NCI-H128 (cell line): ENCODE data around the gene PDXDC1.
"Not testable (repeated sequence)": the region's sequence is repeated elsewhere in the genome, so short reads cannot be mapped to it uniquely, and the experiment has no call there.

ENCODE experiments used
- DNase-seq: peaks from one replicate; lab custom pipeline; 2025; ENCODE audit not compliant: unreplicated experiment; lab: John Stamatoyannopoulos, UW

PDXDC1 gene, protein sequence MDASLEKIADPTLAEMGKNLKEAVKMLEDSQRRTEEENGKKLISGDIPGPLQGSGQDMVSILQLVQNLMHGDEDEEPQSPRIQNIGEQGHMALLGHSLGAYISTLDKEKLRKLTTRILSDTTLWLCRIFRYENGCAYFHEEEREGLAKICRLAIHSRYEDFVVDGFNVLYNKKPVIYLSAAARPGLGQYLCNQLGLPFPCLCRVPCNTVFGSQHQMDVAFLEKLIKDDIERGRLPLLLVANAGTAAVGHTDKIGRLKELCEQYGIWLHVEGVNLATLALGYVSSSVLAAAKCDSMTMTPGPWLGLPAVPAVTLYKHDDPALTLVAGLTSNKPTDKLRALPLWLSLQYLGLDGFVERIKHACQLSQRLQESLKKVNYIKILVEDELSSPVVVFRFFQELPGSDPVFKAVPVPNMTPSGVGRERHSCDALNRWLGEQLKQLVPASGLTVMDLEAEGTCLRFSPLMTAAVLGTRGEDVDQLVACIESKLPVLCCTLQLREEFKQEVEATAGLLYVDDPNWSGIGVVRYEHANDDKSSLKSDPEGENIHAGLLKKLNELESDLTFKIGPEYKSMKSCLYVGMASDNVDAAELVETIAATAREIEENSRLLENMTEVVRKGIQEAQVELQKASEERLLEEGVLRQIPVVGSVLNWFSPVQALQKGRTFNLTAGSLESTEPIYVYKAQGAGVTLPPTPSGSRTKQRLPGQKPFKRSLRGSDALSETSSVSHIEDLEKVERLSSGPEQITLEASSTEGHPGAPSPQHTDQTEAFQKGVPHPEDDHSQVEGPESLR

DNA sequence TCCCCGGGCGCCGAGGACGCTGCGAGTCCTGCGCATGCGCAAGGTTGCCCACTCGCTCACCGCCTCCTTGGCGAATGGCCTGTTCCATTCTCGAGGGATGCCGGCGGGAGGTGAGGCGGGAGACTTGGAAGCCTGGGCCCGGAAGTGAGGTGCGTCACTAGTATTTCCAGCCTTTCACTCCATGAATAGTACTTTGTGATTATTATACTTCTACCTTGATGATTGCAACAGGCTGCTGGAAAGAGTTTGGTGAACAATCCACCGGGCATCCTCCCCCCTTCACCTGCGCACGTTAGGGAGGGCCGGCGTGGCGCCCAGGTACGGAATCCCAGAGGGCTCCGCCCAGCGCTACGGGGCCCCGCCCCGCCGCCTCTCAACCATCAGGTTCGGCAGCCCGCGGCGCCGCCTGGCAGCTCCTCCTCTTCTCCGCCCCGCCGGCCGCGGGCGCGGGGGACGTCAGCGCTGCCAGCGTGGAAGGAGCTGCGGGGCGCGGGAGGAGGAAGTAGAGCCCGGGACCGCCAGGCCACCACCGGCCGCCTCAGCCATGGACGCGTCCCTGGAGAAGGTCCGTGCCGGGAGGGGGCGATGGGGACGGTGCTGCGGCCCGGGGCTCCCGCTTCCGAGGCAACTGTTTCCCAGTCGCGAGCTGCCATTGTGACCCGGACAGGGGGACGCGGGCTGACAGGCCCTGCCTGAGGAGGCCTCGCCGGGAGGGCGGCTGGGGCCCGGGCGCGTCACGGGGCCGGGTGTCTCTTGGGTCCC, at the start of gene PDXDC1:
Gene PDXDC1, plus strand, starts transcription at position 371 of the 762 bp plus-strand sequence. Its CDS starts 174 bp downstream, at position 545.
- peak; percentile 84 for DNase-seq

DNA sequence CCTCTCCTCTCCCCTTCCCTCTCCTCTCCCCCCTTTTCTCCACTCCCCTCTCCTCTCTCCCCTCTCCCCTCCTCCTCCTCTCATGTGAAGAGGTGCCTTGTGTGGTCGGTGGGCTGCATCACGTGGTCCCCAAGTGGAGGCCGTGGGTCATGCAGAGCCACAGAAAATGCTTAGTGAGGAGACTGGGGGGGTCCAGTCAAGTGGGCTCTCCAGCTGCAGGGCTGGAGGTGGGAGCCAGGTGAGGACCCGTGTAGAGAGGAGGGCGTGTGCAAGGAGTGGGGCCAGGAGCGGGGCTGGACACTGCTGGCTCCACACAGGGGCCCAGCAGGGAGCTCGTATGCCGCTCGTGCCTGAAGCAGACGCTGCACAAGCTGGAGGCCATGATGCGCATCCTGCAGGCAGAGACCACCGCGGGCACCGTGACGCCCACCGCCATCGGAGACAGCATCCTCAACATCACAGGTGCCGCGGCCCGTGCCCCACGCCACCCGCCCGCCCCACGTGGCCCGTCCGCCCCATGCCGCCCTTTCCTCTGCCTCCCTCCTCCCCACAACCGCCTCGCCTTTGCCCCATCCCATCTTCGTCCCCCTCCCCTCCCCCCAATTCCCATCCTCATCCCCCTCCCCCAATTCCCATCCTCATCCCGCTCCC, 46.6 kb upstream of the PDXDC1 start:
- not testable (repeated sequence) for DNase-seq

DNA sequence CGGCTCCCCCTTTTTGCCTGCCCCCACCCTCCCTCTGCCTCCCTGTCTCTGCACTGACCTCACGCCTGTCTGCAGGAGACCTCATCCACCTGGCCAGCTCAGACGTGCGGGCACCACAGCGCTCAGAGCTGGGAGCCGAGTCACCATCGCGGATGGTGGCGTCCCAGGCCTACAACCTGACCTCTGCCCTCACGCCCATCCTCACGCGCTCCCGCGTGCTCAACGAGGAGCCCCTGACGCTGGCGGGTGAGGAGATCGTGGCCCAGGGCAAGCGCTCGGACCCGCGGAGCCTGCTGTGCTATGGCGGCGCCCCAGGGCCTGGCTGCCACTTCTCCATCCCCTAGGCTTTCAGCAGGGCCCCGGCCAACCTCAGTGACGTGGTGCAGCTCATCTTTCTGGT, 45.6 kb upstream of the PDXDC1 start:
- DNase-seq: not testable (repeated sequence)

- DNase-seq: not testable (repeated sequence)
Observed at GRCh38 chr16:14930246-14930645, 44.6 kb upstream of the PDXDC1 start.

GRCh38 chr16:14930971-14931370, 43.9 kb upstream of the PDXDC1 start:
- DNase-seq: not testable (repeated sequence)

DNA sequence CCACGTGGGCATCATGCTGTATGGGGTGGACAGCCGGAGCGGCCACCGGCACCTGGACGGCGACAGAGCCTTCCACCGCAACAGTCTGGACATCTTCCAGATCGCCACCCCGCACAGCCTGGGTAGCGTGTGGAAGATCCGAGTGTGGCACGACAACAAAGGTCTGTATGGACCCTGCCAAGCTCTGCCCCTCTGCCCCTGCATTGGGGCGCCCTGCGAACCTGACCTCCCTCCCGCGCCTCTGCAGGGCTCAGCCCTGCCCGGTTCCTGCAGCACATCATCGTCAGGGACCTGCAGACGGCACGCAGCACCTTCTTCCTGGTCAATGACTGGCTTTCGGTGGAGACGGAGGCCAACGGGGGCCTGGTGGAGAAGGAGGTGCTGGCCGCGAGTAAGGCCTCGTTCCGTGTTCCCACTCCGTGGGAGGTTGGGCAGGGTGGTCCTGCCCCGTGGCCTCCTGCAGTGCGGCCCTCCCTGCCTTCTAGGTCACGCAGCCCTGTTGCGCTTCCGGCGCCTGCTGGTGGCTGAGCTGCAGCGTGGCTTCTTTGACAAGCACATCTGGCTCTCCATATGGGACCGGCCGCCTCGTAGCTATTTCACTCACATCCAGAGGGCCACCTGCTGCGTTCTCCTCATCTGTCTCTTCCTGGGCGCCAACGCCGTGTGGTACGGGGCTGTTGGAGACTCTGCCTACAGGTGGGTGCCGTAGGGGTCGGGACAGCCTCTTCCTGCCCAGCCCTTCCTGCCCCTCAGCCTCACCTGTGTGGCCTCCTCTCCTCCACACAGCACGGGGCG, 42.0 kb upstream of the PDXDC1 start:
- not testable (repeated sequence) for DNase-seq

DNA sequence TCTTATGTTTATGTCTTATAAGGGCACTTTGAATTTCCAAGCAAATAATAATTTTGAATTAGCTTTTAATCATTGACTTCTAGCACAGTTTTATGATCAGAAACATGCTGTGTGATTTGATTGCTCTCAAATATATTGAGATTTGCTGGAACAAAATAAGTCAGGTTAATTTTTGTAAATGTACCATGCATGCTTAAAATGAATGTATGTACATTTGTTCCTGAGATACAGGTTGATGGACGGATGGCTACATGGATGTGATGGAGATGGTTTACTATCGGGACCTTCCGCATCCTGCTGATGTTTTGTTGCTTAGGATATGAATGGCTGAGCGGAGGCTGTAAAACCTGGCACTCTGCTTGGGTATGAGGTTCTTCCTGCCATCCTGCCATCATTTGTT, 37.7 kb upstream of the PDXDC1 start, which contains the start of gene NPIPA1:
Gene NPIPA1, plus strand, starts transcription at position 301 of the 400 bp plus-strand sequence. Its CDS starts 0 bp downstream, at position 301.
- DNase-seq: not testable (repeated sequence)

DNA sequence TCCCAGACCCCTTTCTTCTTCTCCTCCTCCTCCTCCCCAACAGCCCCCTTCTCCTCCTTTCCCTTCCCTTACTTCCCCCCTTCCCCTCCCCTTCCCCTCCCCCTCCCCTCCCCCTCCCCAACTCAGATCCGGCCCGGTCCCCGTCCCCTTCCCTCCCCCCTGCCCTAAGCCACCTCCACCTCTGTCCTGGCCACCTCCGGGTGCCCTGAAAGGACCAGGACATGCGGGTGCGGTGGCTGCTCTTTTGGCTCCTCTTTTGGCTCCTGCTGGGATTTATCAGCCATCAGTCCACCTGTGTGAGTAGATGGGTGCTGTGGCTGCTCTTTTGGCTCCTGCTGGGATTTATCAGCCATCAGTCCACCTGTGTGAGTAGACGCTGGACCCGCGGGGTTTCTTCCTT, 36.8 kb upstream of the PDXDC1 start:
- DNase-seq: not testable (repeated sequence)

DNA sequence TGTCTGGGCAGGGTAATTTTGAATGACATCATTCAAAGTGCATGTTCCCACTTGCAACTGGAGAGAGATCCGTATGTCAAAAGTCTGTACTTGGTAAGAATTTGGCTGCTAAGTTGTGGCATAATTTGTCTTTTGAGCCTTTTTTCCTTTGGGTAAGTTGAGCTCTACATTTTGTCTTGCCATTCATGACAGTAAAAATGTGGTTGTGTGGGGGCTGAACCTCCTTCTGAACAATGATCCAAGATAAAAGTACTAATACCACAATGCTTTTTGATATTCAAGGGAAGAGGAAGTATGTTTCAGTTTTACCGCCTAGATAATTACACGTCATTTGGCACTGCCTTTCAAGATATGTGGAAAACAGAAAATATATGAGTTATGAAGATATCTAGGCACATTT, 32.1 kb upstream of the PDXDC1 start:
- not testable (repeated sequence) for DNase-seq

GRCh38 chr16:14955546-14956231, 19.1 kb upstream of the PDXDC1 start:
- no peak for DNase-seq

- DNase-seq: no peak
Observed at GRCh38 chr16:14957576-14958322, 17.1 kb upstream of the PDXDC1 start.

- no peak for DNase-seq
Observed at GRCh38 chr16:14958323-14958600, 16.6 kb upstream of the PDXDC1 start.

- no peak for DNase-seq
Observed at GRCh38 chr16:14958970-14959369, 15.9 kb upstream of the PDXDC1 start.

GRCh38 chr16:14961405-14962186, 13.2 kb upstream of the PDXDC1 start:
- DNase-seq: no peak

GRCh38 chr16:14963281-14964173, 11.3 kb upstream of the PDXDC1 start:
- no peak for DNase-seq

GRCh38 chr16:14965328-14965727, 9.5 kb upstream of the PDXDC1 start:
- DNase-seq: no peak

DNA sequence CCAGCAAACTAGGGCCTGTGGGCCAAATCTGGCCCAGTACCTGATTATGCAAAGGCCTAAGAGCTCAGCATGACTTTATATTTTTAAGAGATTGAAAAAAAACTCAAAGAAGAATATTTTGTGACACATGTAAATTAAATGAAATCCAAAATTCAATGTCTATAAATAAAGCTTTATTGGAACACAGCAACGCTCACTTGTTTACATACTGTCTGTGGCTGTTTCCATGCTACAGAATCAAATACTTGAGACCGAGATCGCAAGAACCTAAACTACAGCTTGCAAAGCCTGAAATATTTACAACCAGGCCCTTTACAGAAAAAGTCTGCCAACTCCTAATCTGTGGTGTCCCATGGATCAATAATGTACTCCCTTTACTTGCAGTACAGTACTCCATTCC, 5.0 kb upstream of the PDXDC1 start:
- DNase-seq: not testable (repeated sequence)
